A673 (cell line): ENCODE data around the gene CSRP1. TPM values are rescaled to one million over a fixed set of nuclear protein-coding genes. Genes with fewer than 3 reads are reported as not detected.

ENCODE experiments used
- BruUV-seq: library from RNA; stranded (reverse); fragments of 400-500 nt; replicated peaks from 2 replicates; lab custom pipeline; 2021; lab: Mats Ljungman, UMichigan
- CTCF ChIA-PET: fragments of 300-600 bp; sonication (Branson Sonifier 250); formaldehyde crosslinking; loops from one replicate; lab custom pipeline; 2022; ENCODE audit warnings: antibody characterized with exemption; lab: Charles Lee
- POLR2A ChIA-PET: fragments of 300-600 bp; sonication (Branson Sonifier 250); formaldehyde crosslinking; loops from one replicate; lab custom pipeline; 2022; ENCODE audit warnings: antibody characterized with exemption; ENCODE audit not compliant: low non-redundant PET; lab: Charles Lee
- DNase-seq: peaks from one replicate; pipeline ENCODE4 v3.0.0-alpha.2; 2015; ENCODE audit warnings: low spot score
- H3K27ac ChIP-seq: fragments of 200-600 bp; sonication (generic); 2 replicates; pipeline ENCODE4 v1.5.1; 2016; ENCODE audit warnings: mixed run types, low read depth, mild to moderate bottlenecking, mixed read lengths, antibody characterized with exemption, low read length; ENCODE audit not compliant: poor library complexity, severe bottlenecking
- H3K27me3 ChIP-seq: fragments of 200-600 bp; sonication (generic); replicated peaks from 2 replicates; pipeline ENCODE4 v1.6.1; 2017; ENCODE audit warnings: mixed run types, low read depth, mild to moderate bottlenecking, mixed read lengths, antibody characterized with exemption, low read length; ENCODE audit not compliant: insufficient read depth, poor library complexity
- H3K36me3 ChIP-seq: fragments of 200-600 bp; sonication (generic); 2 replicates; pipeline ENCODE4 v1.6.1; 2016; ENCODE audit warnings: mixed run types, mild to moderate bottlenecking, mixed read lengths, antibody characterized with exemption, low read length; ENCODE audit not compliant: insufficient read depth, poor library complexity, severe bottlenecking
- H3K4me1 ChIP-seq: fragments of 200-600 bp; sonication (generic); 2 replicates; pipeline ENCODE4 v1.6.1; 2017; ENCODE audit warnings: mixed run types, mild to moderate bottlenecking, mixed read lengths, antibody characterized with exemption, low read length; ENCODE audit not compliant: insufficient read depth, poor library complexity, severe bottlenecking
- H3K4me3 ChIP-seq: fragments of 200-600 bp; sonication (generic); 2 replicates; pipeline ENCODE4 v1.5.1; 2016; ENCODE audit warnings: low read depth, mixed run types, mild to moderate bottlenecking, mixed read lengths, low read length; ENCODE audit not compliant: poor library complexity, severe bottlenecking
- H3K9me3 ChIP-seq: fragments of 200-600 bp; sonication (generic); 2 replicates; pipeline ENCODE4 v1.6.1; 2016; ENCODE audit warnings: mixed run types, low read depth, mild to moderate bottlenecking, mixed read lengths, antibody characterized with exemption, low read length; ENCODE audit not compliant: poor library complexity, severe bottlenecking
- CTCF ChIP-seq: fragments of 300-800, 200-600 bp; sonication (generic); conservative IDR thresholded peaks from 2 replicates; pipeline ENCODE4 v1.5.1; 2017; ENCODE audit warnings: low read depth, mild to moderate bottlenecking, antibody characterized with exemption, low read length, moderate library complexity, mixed read lengths
- EZH2 ChIP-seq: fragments of 200-600 bp; sonication (generic); IDR thresholded peaks from 2 replicates; pipeline ENCODE4 v1.6.1; 2017; ENCODE audit warnings: borderline replicate concordance, low read depth, mild to moderate bottlenecking, mixed read lengths, antibody characterized with exemption, low read length; ENCODE audit not compliant: poor library complexity, severe bottlenecking
- intact Hi-C: fragments of 100-400 bp; cut with micrococcal nuclease; formaldehyde crosslinking; loops from one replicate; pipeline ENCODE4 v1.10.0; 2022; ENCODE audit not compliant: unreplicated experiment
- total RNA-seq: library from RNA; stranded (reverse); gene quantifications from 2 replicates; pipeline ENCODE4 v1.2.3, GENCODE V29; 2021

The CSRP1 gene
- total RNA-seq, 1 experiment from 2014 or later: 517 TPM

- H3K9me3 ChIP-seq: no peaks in the 10 kb centered on the region
Observed at GRCh38 chr1:201459052-201459451, 47.9 kb downstream of the CSRP1 start.

DNA sequence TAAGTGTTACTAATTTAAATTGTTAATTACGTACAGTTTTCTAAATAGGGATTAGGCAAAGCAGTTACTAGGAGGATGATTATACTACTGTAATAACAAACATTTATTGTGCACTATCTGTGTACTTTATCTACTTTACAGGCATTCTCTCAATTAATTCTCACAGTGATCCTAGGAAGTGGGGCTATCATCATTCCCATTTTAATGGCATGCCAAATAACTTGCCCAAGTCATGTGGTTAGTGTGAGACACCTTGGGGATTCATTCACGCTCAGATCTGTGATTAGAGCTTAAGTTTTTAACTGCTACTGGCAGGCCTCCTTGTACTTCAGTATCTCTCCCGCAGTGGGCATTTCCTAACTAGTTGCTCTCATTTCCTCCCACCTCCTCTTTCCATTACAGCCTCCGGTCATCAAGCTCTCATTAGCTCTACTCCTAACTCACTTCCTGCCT is 49.4 kb downstream of the CSRP1 start:
- Histone ChIP-seq H3K4me3 (no peak overlapping the region), H3K27ac (peak overlapping the region; percentile 65), H3K36me3 (no peaks in the 10 kb centered on the region), H3K4me1 (peaks cover 49% of the 10 kb centered on the region), H3K27me3 (no peaks in the 10 kb centered on the region), H3K9me3 (no peaks in the 10 kb centered on the region)
- TF ChIP-seq EZH2: no peak
- TF ChIP-seq CTCF: no peak
- ChIA-PET POLR2A (interaction anchor here (0.5 to 0.7 kb wide), 2 partner anchors 407 to 1070 kb away, joined by 4 read pairs; no protein-coding TSS in a partner anchor), CTCF (interaction anchor here (0.7 to 1.6 kb wide), 4 partner anchors 10 to 24 kb away, joined by 3 to 11 read pairs (median 5); partner anchors contain the start of gene PHLDA3)
- intact Hi-C loops: no loop called here
- DNase-seq: peak; percentile 96
- BruUV-seq: no TSS peak

More at GRCh38 chr1:201459052-201459451, 47.9 kb downstream of the CSRP1 start:
- intact Hi-C loops: no loop called here
- H3K4me3 ChIP-seq: no peak overlapping the region
- TF ChIP-seq EZH2 (no peak), CTCF (no peak)
- peaks cover 49% of the 10 kb centered on the region for H3K4me1 ChIP-seq
- no peaks in the 10 kb centered on the region for H3K36me3 ChIP-seq
- H3K27me3 ChIP-seq: no peaks in the 10 kb centered on the region
- POLR2A ChIA-PET: no interaction called here
- no peak overlapping the region for H3K27ac ChIP-seq
- no peak for DNase-seq
- CTCF ChIA-PET: no interaction called here
- no TSS peak for BruUV-seq

DNA sequence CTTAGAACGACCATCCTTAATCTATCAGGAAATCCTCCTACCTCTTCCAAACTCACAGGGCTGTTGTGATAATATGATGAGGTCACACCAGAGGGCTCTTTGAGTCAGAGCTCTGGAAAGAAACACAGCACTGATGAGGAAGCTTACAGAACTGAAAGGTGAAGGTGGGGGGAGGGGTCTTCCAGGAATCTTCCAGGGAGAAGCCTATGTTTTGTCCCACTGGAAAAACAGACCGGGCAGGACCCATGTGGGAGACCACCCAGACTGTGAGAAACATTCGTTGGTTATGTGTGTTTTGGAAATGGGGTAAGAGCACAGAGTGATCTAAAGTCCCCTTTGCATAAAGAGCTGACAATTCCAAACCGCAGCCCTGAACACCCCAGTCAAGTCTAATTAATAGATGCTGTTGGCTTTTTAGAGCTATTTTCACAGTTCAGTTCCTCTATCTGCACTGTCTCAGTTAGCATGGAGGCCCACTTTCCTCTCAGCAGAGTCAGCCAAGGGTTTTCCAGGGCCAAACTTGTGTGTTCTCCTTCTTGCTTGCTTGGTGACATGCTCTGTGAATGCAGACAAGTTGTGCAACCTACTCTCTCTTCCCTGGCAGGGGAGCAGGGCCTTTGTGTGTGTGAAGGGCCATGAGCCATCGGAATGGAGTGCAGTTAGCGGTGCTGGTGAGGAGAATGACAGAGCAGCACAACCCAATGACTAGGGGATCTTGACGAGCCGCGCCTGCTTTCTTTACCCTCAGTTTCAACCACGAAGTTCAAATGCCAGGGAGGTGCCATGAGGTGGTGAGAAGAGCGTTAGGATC is 50.2 kb downstream of the CSRP1 start:
- POLR2A ChIA-PET: interaction anchor here (0.6 kb wide), 2 partner anchors 11 to 1014 kb away, joined by 5 to 8 read pairs; no protein-coding TSS in a partner anchor
- no peaks in the 10 kb centered on the region for H3K27me3 ChIP-seq
- no peaks in the 10 kb centered on the region for H3K36me3 ChIP-seq
- DNase-seq: peak; percentile 89
- TF ChIP-seq CTCF (no peak), EZH2 (no peak)
- intact Hi-C loops: no loop called here
- H3K4me1 ChIP-seq: peaks cover 50% of the 10 kb centered on the region
- CTCF ChIA-PET: interaction anchor here (0.6 to 1.6 kb wide), 7 partner anchors 9 to 336 kb away, joined by 3 to 11 read pairs (median 5); partner anchors contain the start of gene PHLDA3
- peak overlapping the region; percentile 65 for H3K27ac ChIP-seq
- BruUV-seq: no TSS peak
- H3K4me3 ChIP-seq: no peak overlapping the region
- H3K9me3 ChIP-seq: no peaks in the 10 kb centered on the region
